HL-60 (cell line): Measurements from ENCODE around the gene CTIF.

Experiments used
- DNase-seq, 2 experiments: peaks; one replicate each; pipeline ENCODE4 v3.0.0-alpha.2; 2010 to 2020; ENCODE audit warnings: low read depth in 1 of 2, low spot score in 1 of 2
- H3K27ac ChIP-seq: fragments of 250-450 bp; sonication (Bioruptor Pico); replicated peaks from 2 replicates; pipeline ENCODE4 v1.5.1; 2020; ENCODE audit warnings: mild to moderate bottlenecking, moderate library complexity
- H3K27me3 ChIP-seq: fragments of 250-450 bp; sonication (Bioruptor Pico); 2 replicates; pipeline ENCODE4 v1.5.1; 2021; ENCODE audit warnings: mild to moderate bottlenecking, moderate library complexity; ENCODE audit not compliant: insufficient read depth, poor library complexity, severe bottlenecking
- H3K4me3 ChIP-seq: replicated peaks from 2 replicates; pipeline ENCODE4 v1.5.1; 2011; ENCODE audit warnings: mild to moderate bottlenecking, control low read depth, low read length; ENCODE audit not compliant: insufficient read depth
- GABPA ChIP-seq: IDR thresholded peaks from 2 replicates; pipeline ENCODE4 v1.6.1; 2012; ENCODE audit warnings: low read depth
- POLR2AphosphoS5 ChIP-seq: IDR thresholded peaks from 2 replicates; pipeline ENCODE4 v1.6.1; 2012; ENCODE audit warnings: low read depth
- SPI1 ChIP-seq: IDR thresholded peaks from 2 replicates; pipeline ENCODE4 v1.6.1; 2012; ENCODE audit warnings: low read depth, mild to moderate bottlenecking, borderline replicate concordance
- TF ChIP-seq, protein P1 (sequence below): IDR thresholded peaks from one replicate; pipeline ENCODE4 v1.5.1; 2011; ENCODE audit warnings: low read length, control low read depth, inconsistent platforms; ENCODE audit not compliant: insufficient read depth
- TF ChIP-seq, protein P2 (sequence below): IDR thresholded peaks from 2 replicates; pipeline ENCODE4 v1.6.1; 2012; ENCODE audit warnings: low read depth; ENCODE audit not compliant: insufficient replicate concordance

Gene CTIF

DNA sequence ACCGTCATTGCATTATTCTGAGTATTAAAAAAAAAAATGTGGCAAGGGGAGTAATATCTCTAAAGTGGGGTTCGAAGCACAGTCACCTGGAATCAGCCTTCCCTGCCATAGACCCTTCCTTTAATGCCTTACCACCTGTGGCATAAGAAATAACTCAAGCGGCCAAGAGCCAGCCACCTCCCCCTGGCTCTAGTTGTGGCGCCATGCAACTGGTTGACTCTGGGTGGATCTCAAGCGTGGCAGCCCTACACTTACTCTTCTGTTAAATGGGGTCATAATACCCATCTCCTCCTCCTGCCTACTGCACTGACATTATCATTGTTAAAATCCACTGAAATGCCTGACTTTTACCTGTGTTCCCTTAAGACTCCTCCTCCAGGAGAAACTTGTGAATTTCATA lies 236.1 kb downstream of the CTIF start:
- DNase-seq = no peak
- no peak for TF ChIP-seq GABPA
- Histone ChIP-seq H3K27me3 (no peaks in the 10 kb centered on the region), H3K27ac (no peak overlapping the region), H3K4me3 (no peak overlapping the region)

- Histone ChIP-seq H3K27ac (no peak overlapping the region), H3K27me3 (no peaks in the 10 kb centered on the region), H3K4me3 (no peak overlapping the region)
- TF ChIP-seq, protein P1, sequence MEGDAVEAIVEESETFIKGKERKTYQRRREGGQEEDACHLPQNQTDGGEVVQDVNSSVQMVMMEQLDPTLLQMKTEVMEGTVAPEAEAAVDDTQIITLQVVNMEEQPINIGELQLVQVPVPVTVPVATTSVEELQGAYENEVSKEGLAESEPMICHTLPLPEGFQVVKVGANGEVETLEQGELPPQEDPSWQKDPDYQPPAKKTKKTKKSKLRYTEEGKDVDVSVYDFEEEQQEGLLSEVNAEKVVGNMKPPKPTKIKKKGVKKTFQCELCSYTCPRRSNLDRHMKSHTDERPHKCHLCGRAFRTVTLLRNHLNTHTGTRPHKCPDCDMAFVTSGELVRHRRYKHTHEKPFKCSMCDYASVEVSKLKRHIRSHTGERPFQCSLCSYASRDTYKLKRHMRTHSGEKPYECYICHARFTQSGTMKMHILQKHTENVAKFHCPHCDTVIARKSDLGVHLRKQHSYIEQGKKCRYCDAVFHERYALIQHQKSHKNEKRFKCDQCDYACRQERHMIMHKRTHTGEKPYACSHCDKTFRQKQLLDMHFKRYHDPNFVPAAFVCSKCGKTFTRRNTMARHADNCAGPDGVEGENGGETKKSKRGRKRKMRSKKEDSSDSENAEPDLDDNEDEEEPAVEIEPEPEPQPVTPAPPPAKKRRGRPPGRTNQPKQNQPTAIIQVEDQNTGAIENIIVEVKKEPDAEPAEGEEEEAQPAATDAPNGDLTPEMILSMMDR = no peak
- TF ChIP-seq, protein P2, sequence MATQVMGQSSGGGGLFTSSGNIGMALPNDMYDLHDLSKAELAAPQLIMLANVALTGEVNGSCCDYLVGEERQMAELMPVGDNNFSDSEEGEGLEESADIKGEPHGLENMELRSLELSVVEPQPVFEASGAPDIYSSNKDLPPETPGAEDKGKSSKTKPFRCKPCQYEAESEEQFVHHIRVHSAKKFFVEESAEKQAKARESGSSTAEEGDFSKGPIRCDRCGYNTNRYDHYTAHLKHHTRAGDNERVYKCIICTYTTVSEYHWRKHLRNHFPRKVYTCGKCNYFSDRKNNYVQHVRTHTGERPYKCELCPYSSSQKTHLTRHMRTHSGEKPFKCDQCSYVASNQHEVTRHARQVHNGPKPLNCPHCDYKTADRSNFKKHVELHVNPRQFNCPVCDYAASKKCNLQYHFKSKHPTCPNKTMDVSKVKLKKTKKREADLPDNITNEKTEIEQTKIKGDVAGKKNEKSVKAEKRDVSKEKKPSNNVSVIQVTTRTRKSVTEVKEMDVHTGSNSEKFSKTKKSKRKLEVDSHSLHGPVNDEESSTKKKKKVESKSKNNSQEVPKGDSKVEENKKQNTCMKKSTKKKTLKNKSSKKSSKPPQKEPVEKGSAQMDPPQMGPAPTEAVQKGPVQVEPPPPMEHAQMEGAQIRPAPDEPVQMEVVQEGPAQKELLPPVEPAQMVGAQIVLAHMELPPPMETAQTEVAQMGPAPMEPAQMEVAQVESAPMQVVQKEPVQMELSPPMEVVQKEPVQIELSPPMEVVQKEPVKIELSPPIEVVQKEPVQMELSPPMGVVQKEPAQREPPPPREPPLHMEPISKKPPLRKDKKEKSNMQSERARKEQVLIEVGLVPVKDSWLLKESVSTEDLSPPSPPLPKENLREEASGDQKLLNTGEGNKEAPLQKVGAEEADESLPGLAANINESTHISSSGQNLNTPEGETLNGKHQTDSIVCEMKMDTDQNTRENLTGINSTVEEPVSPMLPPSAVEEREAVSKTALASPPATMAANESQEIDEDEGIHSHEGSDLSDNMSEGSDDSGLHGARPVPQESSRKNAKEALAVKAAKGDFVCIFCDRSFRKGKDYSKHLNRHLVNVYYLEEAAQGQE = no peak
- TF ChIP-seq GABPA = no peak
- no peak for TF ChIP-seq SPI1
- TF ChIP-seq POLR2AphosphoS5 = no peak
- DNase-seq = no peak
Measured at GRCh38 chr18:48775372-48776155, 236.7 kb downstream of the CTIF start.

GRCh38 chr18:48776156-48776555 lies 237.3 kb downstream of the CTIF start:
- H3K4me3 ChIP-seq = no peak overlapping the region
- TF ChIP-seq GABPA = no peak
- TF ChIP-seq, protein P1 = no peak
- TF ChIP-seq POLR2AphosphoS5 = no peak
- no peak for TF ChIP-seq SPI1
- TF ChIP-seq, protein P2 = no peak

DNA sequence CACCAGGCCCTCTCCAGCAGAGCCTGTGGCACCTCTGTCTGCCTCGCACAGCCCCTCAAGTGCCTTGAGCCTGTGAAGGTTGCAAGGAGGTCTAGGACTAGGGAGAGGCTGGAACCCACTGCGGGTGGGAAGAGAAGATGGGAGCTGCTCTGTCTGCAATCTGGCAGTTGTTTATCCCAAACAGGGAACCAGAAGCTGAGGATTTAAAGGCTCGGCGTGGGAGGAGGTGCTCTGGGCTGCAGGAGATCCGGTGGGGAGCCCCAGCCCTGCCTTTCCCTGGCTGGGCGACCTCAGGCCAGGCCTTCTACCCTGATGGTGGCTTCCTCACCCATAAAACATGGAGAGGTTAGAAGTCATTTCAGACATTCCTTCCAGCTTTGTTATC lies 237.8 kb downstream of the CTIF start:
- Histone ChIP-seq H3K27me3 (no peaks in the 10 kb centered on the region), H3K27ac (no peak overlapping the region), H3K4me3 (no peak overlapping the region)
- TF ChIP-seq, protein P1 = no peak
- TF ChIP-seq POLR2AphosphoS5 (no peak), GABPA (no peak), SPI1 (no peak)
- TF ChIP-seq, protein P2 = no peak
- DNase-seq = no peak

More at GRCh38 chr18:48776156-48776555, 237.3 kb downstream of the CTIF start:
- H3K27ac ChIP-seq = no peak overlapping the region
- DNase-seq = no peak
- H3K27me3 ChIP-seq = no peaks in the 10 kb centered on the region
